ENCODE measurements around the gene MARCKSL1. TPM values are rescaled to one million over a fixed set of nuclear protein-coding genes. Genes with fewer than 3 reads are reported as not detected.
"Not testable (repeated sequence)": the region's sequence is repeated elsewhere in the genome, so short reads cannot be mapped to it uniquely, and the experiment has no call there.

The MARCKSL1 gene
- total RNA-seq, 4 donors from 2014 or later = 4.4 to 6.1 (median 5.1) TPM

DNA sequence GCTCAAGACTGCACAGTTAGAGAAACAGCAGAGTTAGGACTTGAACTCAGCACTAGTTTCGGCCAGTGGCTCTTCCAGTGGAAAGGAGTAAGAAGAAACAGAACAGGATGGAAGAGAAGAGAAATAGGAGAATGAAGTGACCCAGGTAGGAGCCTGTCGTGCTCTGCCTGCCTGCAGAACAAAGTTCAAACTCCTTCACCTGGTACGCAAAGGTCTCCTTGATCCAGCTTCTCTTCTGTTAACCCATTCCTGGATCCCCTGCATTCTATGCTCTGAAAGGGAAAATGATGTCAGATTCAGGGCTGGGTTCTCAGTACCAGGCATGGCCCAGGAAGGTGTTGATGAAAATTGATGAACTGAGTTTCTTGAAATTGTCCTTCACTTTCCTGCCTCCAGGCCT is 22.4 kb upstream of the MARCKSL1 start:
- no peak for DNase-seq
- Histone ChIP-seq H3K27ac (no peak overlapping the region), H3K27me3 (peaks cover 0 to 4% (median 0%) of the 10 kb centered on the region in 4 donors), H3K4me3 (no peak overlapping the region), H3K4me1 (peaks cover 12 to 32% (median 13%) of the 10 kb centered on the region in 3 donors), H3K36me3 (peaks cover 0 to 3% (median 1%) of the 10 kb centered on the region in 3 donors), H3K9me3 (no peaks in the 10 kb centered on the region)
- intact Hi-C loops (cut with DNase I) = no loop called here
- no peak for TF ChIP-seq POLR2A (IDR thresholded peaks at IDR 0.05)
- TF ChIP-seq, protein P1, sequence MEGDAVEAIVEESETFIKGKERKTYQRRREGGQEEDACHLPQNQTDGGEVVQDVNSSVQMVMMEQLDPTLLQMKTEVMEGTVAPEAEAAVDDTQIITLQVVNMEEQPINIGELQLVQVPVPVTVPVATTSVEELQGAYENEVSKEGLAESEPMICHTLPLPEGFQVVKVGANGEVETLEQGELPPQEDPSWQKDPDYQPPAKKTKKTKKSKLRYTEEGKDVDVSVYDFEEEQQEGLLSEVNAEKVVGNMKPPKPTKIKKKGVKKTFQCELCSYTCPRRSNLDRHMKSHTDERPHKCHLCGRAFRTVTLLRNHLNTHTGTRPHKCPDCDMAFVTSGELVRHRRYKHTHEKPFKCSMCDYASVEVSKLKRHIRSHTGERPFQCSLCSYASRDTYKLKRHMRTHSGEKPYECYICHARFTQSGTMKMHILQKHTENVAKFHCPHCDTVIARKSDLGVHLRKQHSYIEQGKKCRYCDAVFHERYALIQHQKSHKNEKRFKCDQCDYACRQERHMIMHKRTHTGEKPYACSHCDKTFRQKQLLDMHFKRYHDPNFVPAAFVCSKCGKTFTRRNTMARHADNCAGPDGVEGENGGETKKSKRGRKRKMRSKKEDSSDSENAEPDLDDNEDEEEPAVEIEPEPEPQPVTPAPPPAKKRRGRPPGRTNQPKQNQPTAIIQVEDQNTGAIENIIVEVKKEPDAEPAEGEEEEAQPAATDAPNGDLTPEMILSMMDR (IDR thresholded peaks at IDR 0.05) = no peak
- 47 to 70% methylated on average over 3 of the region's 3 CpGs for WGBS, 2 donors

DNA sequence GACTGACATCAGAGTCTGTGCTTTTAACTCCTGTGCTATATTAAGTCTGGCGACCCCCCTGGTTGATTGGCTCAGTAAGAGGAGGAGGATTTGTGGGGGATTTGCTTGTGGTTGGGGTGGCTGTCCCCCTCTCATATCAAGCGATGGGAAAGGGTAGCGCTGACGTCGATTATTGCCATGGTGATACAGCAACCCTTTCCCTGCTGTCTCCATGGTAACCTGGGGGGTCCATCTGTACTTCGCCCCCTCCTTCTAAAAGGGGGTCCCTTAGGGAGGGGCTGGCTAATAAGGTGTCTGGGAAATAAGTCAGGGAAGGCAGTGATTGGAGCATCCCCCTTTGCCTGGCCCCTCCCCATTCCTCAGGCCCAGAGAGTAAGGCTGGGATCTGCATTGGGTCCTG is 21.6 kb upstream of the MARCKSL1 start:
- no peak for TF ChIP-seq POLR2A (IDR thresholded peaks at IDR 0.05)
- TF ChIP-seq, protein P1 (IDR thresholded peaks at IDR 0.05) = no peak
- Histone ChIP-seq H3K4me3 (no peak overlapping the region), H3K27me3 (peaks cover 0 to 4% (median 0%) of the 10 kb centered on the region in 4 donors), H3K27ac (no peak overlapping the region), H3K4me1 (peaks cover 17 to 36% (median 21%) of the 10 kb centered on the region in 3 donors), H3K36me3 (no peaks in the 10 kb centered on the region), H3K9me3 (no peaks in the 10 kb centered on the region)
- DNase-seq = no peak
- intact Hi-C loops (cut with DNase I) = no loop called here
- WGBS, 2 donors = 61 to 70% methylated on average over 5 to 6 of the region's 6 CpGs

DNA sequence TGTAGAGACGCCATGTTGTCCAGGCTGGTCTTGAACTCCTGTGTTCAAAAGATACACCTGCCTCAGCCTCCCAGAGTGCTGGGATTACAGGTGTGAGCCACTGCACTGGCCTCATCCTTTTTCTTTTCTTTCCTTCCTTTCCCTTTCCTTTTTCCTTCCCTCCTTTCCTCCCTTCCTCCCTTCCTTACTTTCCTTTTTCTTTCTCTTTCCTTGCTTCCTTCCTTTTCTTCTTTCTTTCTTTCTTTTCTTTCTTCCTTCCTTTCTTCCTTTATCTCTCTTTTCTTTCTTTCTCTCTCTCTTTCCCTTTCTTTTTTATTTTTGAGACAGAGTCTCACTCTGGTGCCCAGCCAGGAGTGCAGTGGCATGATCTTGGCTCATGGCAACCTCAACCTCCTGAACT is 20.4 kb upstream of the MARCKSL1 start:
- TF ChIP-seq, protein P1 (IDR thresholded peaks at IDR 0.05) = no peak
- TF ChIP-seq POLR2A (IDR thresholded peaks at IDR 0.05) = no peak
- intact Hi-C loops (cut with DNase I) = no loop called here
- no peak overlapping the region for H3K27ac ChIP-seq
- DNase-seq = no peak
- peaks cover 0 to 4% (median 0%) of the 10 kb centered on the region in 4 donors for H3K27me3 ChIP-seq
- no peaks in the 10 kb centered on the region for H3K36me3 ChIP-seq
- peaks cover 17 to 35% (median 24%) of the 10 kb centered on the region in 3 donors for H3K4me1 ChIP-seq
- WGBS, 2 donors = 89 to 94% methylated on average over 1 of the region's 1 CpG
- no peak overlapping the region for H3K4me3 ChIP-seq
- no peaks in the 10 kb centered on the region for H3K9me3 ChIP-seq

DNA sequence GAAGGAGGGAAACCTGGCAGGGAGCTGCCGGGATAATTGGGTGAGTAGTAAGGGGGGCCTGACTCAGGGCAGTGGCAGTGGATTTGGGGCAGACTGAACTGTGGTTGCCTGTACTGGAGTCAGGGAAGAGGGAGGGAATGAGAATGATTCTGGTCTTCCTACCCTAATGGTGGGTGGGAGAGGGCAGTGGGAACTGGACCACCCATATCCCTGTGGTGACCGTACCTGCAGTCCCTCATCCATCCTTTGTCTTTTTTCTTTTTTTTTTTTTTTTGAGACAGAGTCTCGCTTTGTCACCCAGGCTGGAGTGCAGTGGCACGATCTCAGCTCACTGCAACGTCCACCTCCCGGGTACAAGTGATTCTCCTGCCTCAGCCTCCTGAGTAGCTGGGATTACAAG is 19.7 kb upstream of the MARCKSL1 start:
- H3K27me3 ChIP-seq; DNase-seq; H3K36me3 ChIP-seq; H3K9me3 ChIP-seq; H3K4me3 ChIP-seq; H3K27ac ChIP-seq; intact Hi-C loops (cut with DNase I): not testable (repeated sequence)
- 81 to 86% methylated on average over 4 of the region's 6 CpGs for WGBS, 2 donors
- H3K4me1 ChIP-seq = peaks cover 16 to 34% (median 26%) of the 10 kb centered on the region in 3 donors

DNA sequence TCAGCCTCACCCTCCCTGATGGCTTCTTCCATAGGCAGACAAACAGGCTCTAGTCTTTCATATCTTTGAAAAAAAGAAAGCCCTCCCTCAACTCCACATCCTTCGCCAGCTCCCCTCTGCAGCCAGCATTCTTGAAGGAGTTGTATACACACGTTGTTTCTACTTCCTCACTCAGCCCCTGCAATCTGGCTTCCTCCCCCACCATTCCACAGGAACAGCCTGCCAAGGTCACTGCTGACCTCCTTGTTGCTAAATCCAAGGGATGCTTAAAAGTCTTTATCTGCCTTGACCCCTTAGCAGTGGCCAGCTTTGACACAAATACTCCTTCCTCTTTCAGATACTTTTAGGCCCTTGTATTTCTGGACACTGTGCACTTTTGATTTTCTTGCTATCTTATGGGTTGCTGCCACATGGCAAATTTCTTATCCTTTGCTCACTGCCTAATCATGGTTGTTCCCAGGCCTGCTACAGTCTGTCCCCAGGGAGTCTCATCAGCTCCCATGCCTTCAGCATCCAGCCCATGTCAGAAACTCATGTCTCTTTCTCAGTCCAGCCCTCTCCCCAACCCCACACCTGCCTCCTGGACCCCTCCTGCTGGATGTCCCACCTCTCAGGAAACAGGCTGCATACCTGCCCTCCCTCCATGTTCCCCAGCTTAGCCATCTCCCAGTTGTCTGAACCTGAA is 18.0 kb upstream of the MARCKSL1 start:
- Histone ChIP-seq H3K27me3 (no peaks in the 10 kb centered on the region), H3K27ac (peak overlapping the region in 3 of 4 donors; percentile 7 to 90 (median 17)), H3K9me3 (no peaks in the 10 kb centered on the region), H3K4me3 (no peak overlapping the region), H3K36me3 (no peaks in the 10 kb centered on the region), H3K4me1 (peaks cover 16 to 47% (median 33%) of the 10 kb centered on the region in 3 donors)
- TF ChIP-seq, protein P1 (IDR thresholded peaks at IDR 0.05) = no peak
- TF ChIP-seq POLR2A (IDR thresholded peaks at IDR 0.05) = no peak
- no peak for DNase-seq
- 32 to 49% methylated on average over 2 of the region's 2 CpGs for WGBS, 2 donors
- intact Hi-C loops (cut with DNase I) = no loop called here

All from esophagus squamous epithelium (tissue), 5 donors.